GM21381 (cell line): ENCODE data around the gene TLE1.
A peak's percentile ranks its signal among the peaks of the same experiment; 100 is the strongest.

ENCODE experiments used
- ATAC-seq: cut with Tn5 transposase; IDR thresholded peaks from one replicate; pipeline ENCODE4 v1.9.1; 2021; ENCODE audit warnings: mild to moderate bottlenecking, moderate library complexity; ENCODE audit not compliant: unreplicated experiment

The TLE1 gene

GRCh38 chr9:81686614-81687520 is 2.5 kb downstream of the TLE1 start:
- ATAC-seq, result no peak

DNA sequence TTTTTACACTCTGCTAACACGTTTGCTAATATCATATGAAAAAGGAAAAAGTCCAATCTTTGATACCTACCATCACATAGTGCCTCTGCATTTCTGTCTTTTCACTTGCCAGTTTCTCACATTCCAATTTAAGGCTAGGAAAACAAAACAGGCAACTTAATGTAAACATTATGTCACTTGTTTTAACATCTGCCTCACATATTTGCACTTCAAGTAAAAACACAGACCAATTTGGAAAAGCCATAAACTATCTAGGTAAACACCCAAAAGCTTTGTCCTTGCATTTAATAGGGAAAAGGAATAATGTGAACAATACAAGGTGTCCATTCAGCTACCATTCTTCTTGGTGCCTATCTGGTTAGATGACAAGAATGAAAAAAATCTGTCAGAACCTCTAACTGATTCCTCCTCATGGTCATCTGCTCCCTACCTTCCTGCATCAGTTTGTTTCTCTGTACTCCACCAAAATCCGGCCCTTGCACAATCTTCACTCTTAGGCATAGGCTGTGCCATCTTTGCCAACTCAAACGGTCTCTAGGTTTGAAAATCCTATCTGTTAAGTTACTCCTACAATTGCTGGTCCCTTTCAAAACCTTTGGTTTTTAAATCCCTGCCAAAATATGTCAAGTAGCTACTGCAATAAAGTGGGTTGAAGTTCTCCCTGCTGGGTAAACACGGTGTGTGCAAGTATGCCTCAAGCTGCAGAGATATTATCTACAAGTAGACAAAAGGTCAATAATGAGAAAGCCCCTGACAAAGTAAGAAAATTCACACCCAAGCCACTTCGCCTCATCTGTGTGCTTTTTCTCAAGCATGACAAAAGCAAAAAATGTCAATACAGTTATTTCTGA is 3.4 kb downstream of the TLE1 start:
- ATAC-seq, result no peak

- ATAC-seq, result no peak
These were observed 4.7 kb downstream of the TLE1 start for GRCh38 chr9:81684635-81685034.

DNA sequence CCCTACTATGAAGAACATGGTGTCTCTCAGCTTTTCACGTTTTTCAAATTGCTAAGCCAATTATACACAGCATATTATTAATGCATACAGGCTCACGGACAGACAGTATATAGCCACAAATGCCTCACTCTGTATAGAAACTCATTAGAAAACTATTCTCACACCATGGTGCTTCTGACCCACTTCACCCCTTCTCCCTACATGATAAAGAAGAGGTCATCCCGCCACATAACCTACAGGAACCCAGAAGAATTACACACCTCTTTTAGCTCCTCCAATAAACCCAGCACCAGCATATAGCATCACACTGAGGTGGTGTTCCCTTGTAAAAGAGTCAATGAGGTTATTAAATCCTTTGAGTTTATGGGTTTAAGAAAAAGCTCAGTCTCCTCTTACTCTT is 5.6 kb downstream of the TLE1 start:
- ATAC-seq, result no peak

- no peak for ATAC-seq
These were observed 6.1 kb downstream of the TLE1 start for GRCh38 chr9:81683238-81683637.

DNA sequence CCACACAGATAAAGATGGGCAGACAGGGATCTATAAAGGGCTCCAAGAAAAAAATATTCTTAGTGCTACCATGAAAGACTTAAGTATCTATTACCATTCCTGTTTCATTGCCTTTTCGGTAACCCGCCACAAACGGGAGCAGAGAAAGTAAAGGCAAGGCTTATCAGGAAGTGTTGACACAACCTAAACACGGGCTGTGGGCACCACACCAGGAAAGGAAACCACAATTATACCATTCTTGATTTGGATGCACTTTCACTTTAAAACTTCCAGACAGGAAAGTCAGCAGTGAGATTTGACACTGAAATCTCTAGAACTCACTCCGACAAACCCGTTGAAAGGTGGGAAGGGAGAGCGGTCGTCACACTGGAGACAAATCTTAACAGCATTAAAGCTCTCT is 6.5 kb downstream of the TLE1 start:
- ATAC-seq, result no peak

DNA sequence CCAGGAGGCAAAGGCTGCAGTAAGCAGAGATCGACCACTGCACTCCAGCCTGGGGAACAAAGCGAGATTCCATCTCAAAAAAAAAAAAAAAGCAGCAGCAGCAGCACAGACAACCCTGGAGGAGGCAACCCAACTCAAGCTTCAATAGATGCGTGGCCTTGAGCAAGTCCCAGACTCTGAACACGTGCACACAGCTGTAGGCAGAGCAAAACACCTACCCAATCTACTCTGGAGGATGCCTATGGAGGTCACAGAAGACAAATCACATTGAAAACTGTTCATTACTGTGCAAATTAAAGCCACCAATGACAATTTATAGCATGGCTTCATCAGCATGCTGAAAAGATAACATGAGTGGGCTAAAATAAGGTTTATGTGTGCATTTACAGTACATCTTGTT is 7.2 kb downstream of the TLE1 start:
- no peak for ATAC-seq

DNA sequence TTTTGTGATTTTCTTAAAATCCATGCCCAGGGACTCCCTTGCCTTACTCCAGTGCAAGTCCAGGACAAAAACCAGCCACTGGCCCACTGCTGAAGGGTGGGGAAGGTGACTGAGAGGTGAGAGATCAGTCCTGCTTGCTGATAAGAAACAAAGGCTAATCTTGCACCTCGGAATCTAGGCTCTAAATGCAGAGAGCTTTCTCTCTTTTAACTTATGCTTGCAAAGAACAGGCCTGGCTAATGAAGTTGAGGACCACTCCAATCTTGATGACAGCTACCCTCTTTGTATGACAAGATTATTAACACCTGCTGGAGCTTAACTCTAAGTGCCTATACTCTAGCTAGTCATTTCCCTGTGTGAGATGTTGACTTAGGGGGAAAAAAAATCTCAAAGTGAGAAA is 8.8 kb downstream of the TLE1 start:
- no peak for ATAC-seq

- ATAC-seq, result no peak
These were observed 9.3 kb downstream of the TLE1 start for GRCh38 chr9:81680006-81680405.

GRCh38 chr9:81678088-81678487 is 11.3 kb downstream of the TLE1 start:
- no peak for ATAC-seq

- ATAC-seq, result no peak
These were observed 13.0 kb downstream of the TLE1 start for GRCh38 chr9:81676395-81676794.

DNA sequence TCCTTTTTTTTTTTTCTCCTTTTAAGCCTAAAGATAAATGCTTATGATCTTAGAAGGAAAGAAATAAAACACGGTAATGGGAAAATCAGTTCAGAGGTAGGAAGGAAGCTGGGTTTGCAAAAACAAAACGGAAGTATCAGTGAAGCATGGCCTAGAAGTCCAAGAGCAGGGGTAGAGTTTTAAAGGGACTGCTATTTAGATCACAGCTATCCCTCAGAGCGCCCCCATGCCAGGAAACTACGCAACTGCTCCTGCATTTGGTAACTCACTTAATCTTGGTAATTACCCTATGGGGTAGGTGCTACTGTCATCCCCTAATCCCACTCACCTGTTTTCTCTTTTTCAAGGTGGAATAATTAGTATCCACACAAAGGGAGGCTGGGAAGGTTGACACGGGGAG is 16.0 kb downstream of the TLE1 start:
- ATAC-seq, result no peak

DNA sequence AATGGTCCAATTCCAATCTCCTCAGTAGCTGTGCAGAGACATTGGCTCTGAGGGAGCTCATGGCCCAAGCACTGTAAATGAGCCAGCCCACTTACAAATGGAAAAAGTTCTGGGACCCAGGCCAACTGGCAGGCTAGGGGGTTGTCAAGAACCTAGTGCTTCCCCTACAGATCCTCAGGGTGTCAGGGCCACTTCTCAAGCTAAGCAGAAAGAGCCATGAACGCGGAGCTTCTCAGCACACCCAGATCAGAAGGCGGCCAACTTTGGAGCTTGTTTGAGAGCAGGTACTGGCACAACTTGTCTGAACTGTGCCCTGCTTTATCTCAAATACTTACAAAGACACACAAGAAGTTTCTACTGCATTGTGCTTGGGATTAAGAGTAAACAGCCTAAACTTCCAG is 17.5 kb downstream of the TLE1 start:
- ATAC-seq, result no peak

- ATAC-seq, result no peak
These were observed 19.5 kb downstream of the TLE1 start for GRCh38 chr9:81669866-81670265.

GRCh38 chr9:81669041-81669651 is 20.2 kb downstream of the TLE1 start:
- ATAC-seq, result no peak

- no peak for ATAC-seq
These were observed 23.2 kb downstream of the TLE1 start for GRCh38 chr9:81666123-81666522.

GRCh38 chr9:81665322-81665871 is 23.9 kb downstream of the TLE1 start:
- no peak for ATAC-seq

GRCh38 chr9:81664638-81665222 is 24.6 kb downstream of the TLE1 start:
- ATAC-seq, result no peak

GRCh38 chr9:81661339-81661738 is 28.0 kb downstream of the TLE1 start:
- no peak for ATAC-seq

DNA sequence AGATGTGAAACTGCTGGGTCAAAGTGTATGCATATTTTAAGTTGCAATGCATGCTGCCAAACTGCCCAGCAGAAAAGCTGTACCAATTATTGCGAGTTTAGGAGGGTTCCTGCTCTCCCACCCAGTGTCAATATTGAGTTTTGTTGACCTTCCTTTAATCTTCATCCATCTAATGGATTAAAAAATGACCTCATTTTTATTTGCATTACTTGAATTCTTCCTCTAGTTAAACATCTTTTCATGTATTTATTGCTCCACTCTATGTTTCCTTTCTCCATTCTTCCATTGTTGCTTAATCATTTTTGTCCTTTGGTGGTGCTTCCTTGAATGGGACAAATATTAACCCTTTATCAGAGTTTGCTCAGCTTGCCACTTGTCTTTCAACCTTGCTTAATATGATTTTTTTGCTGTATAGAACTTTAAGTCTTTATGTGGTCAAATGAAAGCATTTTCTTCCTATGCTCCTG is 32.4 kb downstream of the TLE1 start:
- no peak for ATAC-seq

GRCh38 chr9:81656004-81656403 is 33.3 kb downstream of the TLE1 start:
- peak; percentile 78 for ATAC-seq
